Breast epithelium (tissue), 4 donors: Measurements from ENCODE around the gene POLG. TPM values are rescaled to one million over a fixed set of nuclear protein-coding genes. Genes with fewer than 3 reads are reported as not detected.

ENCODE experiments used
- DNase-seq, 2 donors: peaks; one replicate each; pipeline ENCODE4 v3.0.0-alpha.2; 2019; ENCODE audit warnings: low spot score in 2 of 2
- H3K27ac ChIP-seq, 2 donors: fragments of 200-600 bp; sonication (generic) in 1 of 2; one replicate each; pipeline ENCODE4 v1.5.1; 2016 to 2019; ENCODE audit warnings: mild to moderate bottlenecking in 1 of 2
- H3K27me3 ChIP-seq, 2 donors: fragments of 200-600 bp; sonication (generic) in 1 of 2; one replicate each; pipeline versions ENCODE4 v1.5.1 to v1.6.0; 2017 to 2019; ENCODE audit warnings: control low read depth in 1 of 2, mild to moderate bottlenecking in 1 of 2
- H3K36me3 ChIP-seq: fragments of 200-600 bp; one replicate; pipeline ENCODE4 v1.5.1; 2019
- H3K4me1 ChIP-seq, 2 donors: fragments of 200-600 bp; sonication (generic); one replicate each; pipeline ENCODE4 v1.5.1; 2016 to 2019; ENCODE audit warnings: control low read depth in 1 of 2
- H3K4me3 ChIP-seq, 3 donors: fragments of 200-600 bp; sonication (generic); 1 replicate in 2 of 3; 2 replicates in 1 of 3; pipeline ENCODE4 v1.5.1; 2016 to 2019; ENCODE audit warnings: mild to moderate bottlenecking in 3 of 3, moderate library complexity in 2 of 3
- H3K9me3 ChIP-seq, 2 donors: fragments of 200-600 bp; sonication (generic) in 1 of 2; one replicate each; pipeline ENCODE4 v1.5.1; 2016 to 2019; ENCODE audit warnings: control low read depth in 1 of 2
- CTCF ChIP-seq, 3 donors: fragments of 450-650 bp; IDR thresholded peaks; one replicate each; pipeline ENCODE4 v1.5.1; 2016 to 2017; ENCODE audit warnings: antibody characterized with exemption in 3 of 3, mild to moderate bottlenecking in 3 of 3, moderate library complexity in 3 of 3
- POLR2A ChIP-seq: fragments of 450-650 bp; IDR thresholded peaks from one replicate; pipeline ENCODE4 v1.6.1; 2016; ENCODE audit warnings: antibody characterized with exemption, mild to moderate bottlenecking, moderate library complexity
- POLR2AphosphoS5 ChIP-seq, 3 donors: sonication (generic); formaldehyde crosslinking; IDR thresholded peaks; one replicate each; pipeline ENCODE4 v1.6.1; 2017; ENCODE audit warnings: antibody characterized with exemption in 3 of 3
- intact Hi-C: fragments of 100-400 bp; cut with DNase I; formaldehyde crosslinking; loops from one replicate; pipeline ENCODE4 v1.15.1; 2023; ENCODE audit warnings: low total_unique reads
- total RNA-seq, 3 donors: library from RNA; depleted of rRNA; stranded (reverse); fragments of >200 nt; gene quantifications; one replicate each; pipeline ENCODE4 v1.1.0, GENCODE V29; 2016

The POLG gene
- total RNA-seq, 3 donors from 2014 or later = 50.6 to 59.6 (median 53.3) TPM

- intact Hi-C loops = no loop called here
- no peak for DNase-seq
- Histone ChIP-seq H3K9me3 (no peaks in the 10 kb centered on the region), H3K4me1 (no peaks in the 10 kb centered on the region), H3K36me3 (no peaks in the 10 kb centered on the region), H3K4me3 (no peak overlapping the region), H3K27me3 (no peaks in the 10 kb centered on the region), H3K27ac (no peak overlapping the region)
- TF ChIP-seq CTCF (IDR thresholded peaks at IDR 0.05) (no peak), POLR2A (no peak), POLR2AphosphoS5 (IDR thresholded peaks at IDR 0.05) (no peak)
These were observed 5.9 kb upstream of the POLG start for GRCh38 chr15:89340573-89340972.

DNA sequence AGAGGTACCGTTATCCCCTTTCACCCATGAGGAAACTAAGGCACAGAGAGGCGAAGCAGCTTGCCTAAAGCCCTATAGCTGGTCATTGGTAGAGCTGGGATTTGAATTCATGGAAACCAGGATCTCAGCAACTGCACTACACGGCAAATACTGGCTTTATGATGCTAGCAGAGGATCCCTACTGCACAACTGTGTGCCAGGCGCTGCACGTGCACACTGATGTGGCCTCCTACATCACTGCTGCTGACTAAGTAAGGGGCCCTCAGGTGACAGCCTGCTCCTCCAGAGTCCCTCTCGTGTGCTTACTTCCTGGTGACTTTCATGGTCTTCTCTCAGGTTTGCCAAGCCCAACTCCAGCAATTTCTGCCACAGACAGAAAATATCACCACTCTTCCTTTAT, 3.4 kb upstream of the POLG start:
- intact Hi-C loops = no loop called here
- no peaks in the 10 kb centered on the region for H3K9me3 ChIP-seq
- no peaks in the 10 kb centered on the region for H3K36me3 ChIP-seq
- peaks cover 5% of the 10 kb centered on the region in 2 donors for H3K4me1 ChIP-seq
- no peak overlapping the region for H3K4me3 ChIP-seq
- no peaks in the 10 kb centered on the region for H3K27me3 ChIP-seq
- no peak for DNase-seq
- H3K27ac ChIP-seq = no peak overlapping the region
- no peak for TF ChIP-seq POLR2A
- TF ChIP-seq POLR2AphosphoS5 (IDR thresholded peaks at IDR 0.05) = no peak
- no peak for TF ChIP-seq CTCF (IDR thresholded peaks at IDR 0.05)

DNA sequence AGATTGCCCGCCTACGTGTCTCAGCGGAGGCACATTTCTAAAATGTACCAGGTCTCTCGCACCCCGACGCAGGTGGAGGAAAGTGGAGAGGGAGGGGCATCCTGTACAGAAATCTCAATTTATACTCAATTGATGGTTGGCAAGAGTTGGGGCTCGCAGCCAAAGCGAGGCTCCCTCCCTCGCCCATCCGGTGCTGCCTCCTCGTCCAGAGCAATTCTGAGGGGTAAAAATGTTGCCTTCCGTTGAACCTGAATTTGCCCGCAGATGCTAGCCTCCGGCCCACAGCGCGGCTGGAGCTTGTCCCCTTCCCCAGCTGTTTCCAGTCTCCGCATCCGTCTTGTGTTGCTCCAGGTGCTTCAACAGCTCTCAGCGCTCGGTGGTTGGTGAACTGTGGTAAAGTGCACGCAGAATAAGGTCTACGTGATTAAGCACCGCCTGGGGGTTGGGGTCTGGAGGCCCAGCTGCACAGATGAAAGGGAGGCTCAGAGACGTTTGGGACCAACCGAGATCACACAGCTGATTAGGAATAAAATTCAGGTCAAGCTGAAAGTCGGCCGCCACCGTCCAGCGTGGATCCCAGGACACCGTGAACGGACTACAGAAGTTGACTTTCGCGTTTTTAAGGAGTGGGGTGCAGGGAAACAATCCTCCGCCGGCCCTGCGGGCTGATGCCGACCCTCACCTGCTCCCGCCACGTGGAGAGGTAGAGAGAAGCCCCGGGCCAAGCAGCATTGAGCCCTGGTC, 846 bp upstream of the POLG start:
- no peaks in the 10 kb centered on the region for H3K27me3 ChIP-seq
- no peaks in the 10 kb centered on the region for H3K36me3 ChIP-seq
- TF ChIP-seq POLR2AphosphoS5 (IDR thresholded peaks at IDR 0.05) = no peak
- no peak for TF ChIP-seq POLR2A
- no peak for TF ChIP-seq CTCF (IDR thresholded peaks at IDR 0.05)
- peak in 1 of 2 donors; percentile 36 for DNase-seq
- intact Hi-C loops = no loop called here
- peaks cover 6 to 12% of the 10 kb centered on the region in 2 donors for H3K4me1 ChIP-seq
- peak overlapping the region; percentile 78 to 90 for H3K27ac ChIP-seq
- no peaks in the 10 kb centered on the region for H3K9me3 ChIP-seq
- peak overlapping the region; percentile 72 to 97 (median 94) for H3K4me3 ChIP-seq

- no peak for DNase-seq
- TF ChIP-seq POLR2AphosphoS5 (IDR thresholded peaks at IDR 0.05) (no peak), POLR2A (no peak), CTCF (IDR thresholded peaks at IDR 0.05) (no peak)
- Histone ChIP-seq H3K27ac (peak overlapping the region; percentile 90 to 97), H3K27me3 (no peaks in the 10 kb centered on the region), H3K4me1 (peaks cover 6 to 12% of the 10 kb centered on the region in 2 donors), H3K9me3 (no peaks in the 10 kb centered on the region), H3K36me3 (peaks cover 3% of the 10 kb centered on the region), H3K4me3 (peak overlapping the region; percentile 72 to 97 (median 94))
- intact Hi-C loops = loop anchor here (5.0 kb wide), 1 partner anchor 338 kb away; no protein-coding TSS in a partner anchor
These were observed 590 bp downstream of the POLG start for GRCh38 chr15:89333959-89334509.
